GM19467 (cell line): ENCODE results near the gene LILRB2.
"Not testable (repeated sequence)": the region's sequence is repeated elsewhere in the genome, so short reads cannot be mapped to it uniquely, and the experiment has no call there.

Experiments used
- ATAC-seq: cut with Tn5 transposase; IDR thresholded peaks from one replicate; pipeline ENCODE4 v1.9.1; 2021; ENCODE audit warnings: mild to moderate bottlenecking, moderate library complexity; ENCODE audit not compliant: unreplicated experiment

The LILRB2 gene

GRCh38 chr19:54307389-54308020 is 26.6 kb upstream of the LILRB2 start:
- ATAC-seq: no peak

- ATAC-seq: no peak
Measured at GRCh38 chr19:54305141-54305540, 24.2 kb upstream of the LILRB2 start.

- no peak for ATAC-seq
Measured at GRCh38 chr19:54302257-54302656, 21.3 kb upstream of the LILRB2 start.

- ATAC-seq: no peak
Measured at GRCh38 chr19:54299515-54299914, 18.6 kb upstream of the LILRB2 start.

- no peak for ATAC-seq
Measured at GRCh38 chr19:54299126-54299498, 18.2 kb upstream of the LILRB2 start.

GRCh38 chr19:54298357-54299125 is 17.6 kb upstream of the LILRB2 start:
- ATAC-seq: no peak

- no peak for ATAC-seq
Measured at GRCh38 chr19:54297759-54298305, 16.9 kb upstream of the LILRB2 start.

- no peak for ATAC-seq
Measured at GRCh38 chr19:54294539-54294938, 13.6 kb upstream of the LILRB2 start.

- ATAC-seq: not testable (repeated sequence)
Measured at GRCh38 chr19:54289160-54289559, 8.2 kb upstream of the LILRB2 start.

- ATAC-seq: no peak
Measured at GRCh38 chr19:54287456-54287855, 6.5 kb upstream of the LILRB2 start.

- ATAC-seq: not testable (repeated sequence)
Measured at GRCh38 chr19:54286283-54286682, 5.4 kb upstream of the LILRB2 start.

- ATAC-seq: not testable (repeated sequence)
Measured at GRCh38 chr19:54285427-54286056, 4.6 kb upstream of the LILRB2 start.

GRCh38 chr19:54282686-54283470 is 2.0 kb upstream of the LILRB2 start:
- ATAC-seq: no peak

GRCh38 chr19:54281729-54282075 is 792 bp upstream of the LILRB2 start:
- ATAC-seq: not testable (repeated sequence)

- not testable (repeated sequence) for ATAC-seq
Measured at GRCh38 chr19:54280441-54280840, 469 bp downstream of the LILRB2 start.

- not testable (repeated sequence) for ATAC-seq
Measured at GRCh38 chr19:54280025-54280424, 885 bp downstream of the LILRB2 start.

- no peak for ATAC-seq
Measured at GRCh38 chr19:54279406-54279962, 1.4 kb downstream of the LILRB2 start.

GRCh38 chr19:54278571-54279195 is 2.2 kb downstream of the LILRB2 start:
- ATAC-seq: not testable (repeated sequence)

- not testable (repeated sequence) for ATAC-seq
Measured at GRCh38 chr19:54278056-54278455, 2.9 kb downstream of the LILRB2 start.

GRCh38 chr19:54277111-54277615 is 3.7 kb downstream of the LILRB2 start:
- ATAC-seq: not testable (repeated sequence)
